SH-SY5Y (cell line): ENCODE data around the gene CHRNA4.

Experiments used
- GATA2 ChIP-seq: IDR thresholded peaks from 2 replicates; pipeline ENCODE4 v1.6.1; 2011; ENCODE audit warnings: mild to moderate bottlenecking, low read depth, low read length
- GATA3 ChIP-seq: IDR thresholded peaks from 2 replicates; pipeline ENCODE4 v1.6.1; 2011; ENCODE audit warnings: low read depth, mild to moderate bottlenecking, low read length, moderate library complexity

DNA sequence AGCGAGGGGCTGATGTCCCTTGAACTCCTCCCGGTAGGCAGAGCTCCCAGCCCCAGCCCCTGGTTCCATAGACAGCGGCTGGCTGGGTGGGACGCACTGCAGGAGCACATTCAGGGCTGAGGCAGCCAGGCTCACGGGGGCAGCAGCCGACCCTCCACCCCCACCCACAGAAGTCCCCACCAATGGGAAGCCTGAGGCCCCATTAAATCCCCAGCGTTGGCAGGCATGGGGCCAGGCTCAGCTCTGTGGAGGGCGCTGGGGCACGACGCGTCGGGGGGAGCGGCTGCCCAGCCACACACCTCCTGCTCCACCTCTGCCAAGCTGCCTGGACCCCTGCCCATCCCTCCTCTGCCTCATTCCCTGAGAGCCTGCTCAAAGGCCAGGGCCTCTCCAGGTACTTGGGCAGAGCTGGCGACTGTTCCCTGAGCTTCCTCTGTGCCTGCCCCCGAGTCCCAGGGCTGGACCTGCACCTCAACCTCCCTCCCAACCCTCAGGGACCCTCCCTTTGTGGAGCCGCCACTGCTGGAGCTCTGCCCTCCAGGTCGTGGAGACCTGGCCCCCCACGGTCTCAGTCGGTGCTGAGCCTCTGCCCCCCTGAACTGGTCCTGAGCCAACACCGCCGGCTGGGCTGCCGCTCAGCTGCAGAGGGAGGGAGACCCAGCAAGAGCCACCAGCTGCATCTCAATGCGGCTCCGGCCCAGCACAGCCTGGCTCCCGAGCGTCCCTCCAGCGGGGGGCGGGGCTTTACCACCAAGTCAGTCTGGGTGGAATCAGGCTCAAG, 9.1 kb downstream of the CHRNA4 start:
- TF ChIP-seq GATA2 = no peak
- TF ChIP-seq GATA3 = no peak
